A549 (cell line): ENCODE results near the gene SMCO2. TPM values are rescaled to one million over a fixed set of nuclear protein-coding genes. Genes with fewer than 3 reads are reported as not detected.

Source experiments
- ATAC-seq, 2 experiments: fragments of 200-7000 bp in 1 of 2; fragments of >200 bp in 1 of 2; cut with Nextera tagmentation in 1 of 2; cut with Tn5 transposase in 1 of 2; 3 replicates each; pipeline versions ENCODE4 v1.8.0 to v1.9.1; 2018 to 2020; ENCODE audit warnings: mild to moderate bottlenecking in 1 of 2, moderate library complexity in 1 of 2
- CTCF ChIA-PET: fragments of 300-600 bp; sonication (Branson Sonifier 250); formaldehyde crosslinking; extraction: SDS; loops from one replicate; lab custom pipeline; 2021; ENCODE audit warnings: antibody characterized with exemption, inconsistent platforms; lab: Yijun Ruan, JAX
- POLR2A ChIA-PET: fragments of 350-600 bp; formaldehyde crosslinking; extraction: SDS; loops from one replicate; lab custom pipeline; 2021; ENCODE audit warnings: antibody characterized with exemption, inconsistent platforms; lab: Yijun Ruan, JAX
- DNase-seq, 2 experiments: peaks; one replicate each; pipeline versions ENCODE4 v3.0.0 to v3.0.0-alpha.2; 2011 to 2016; ENCODE audit warnings: low read depth in 1 of 2, low spot score in 1 of 2
- FAIRE-seq: peaks from 2 replicates; lab custom pipeline; 2011; peaks lifted over from hg19 to GRCh38; lab: Jason Lieb, UNC
- H3K27ac ChIP-seq, 2 experiments: fragments of >200 bp; sonication (Bioruptor Twin); formaldehyde crosslinking; 3 replicates each; pipeline ENCODE4 v1.5.1; 2016 to 2017
- H3K4me1 ChIP-seq: fragments of >200 bp; sonication (Bioruptor Twin); formaldehyde crosslinking; 3 replicates; pipeline ENCODE4 v1.6.1; 2016
- H3K4me2 ChIP-seq: fragments of >200 bp; sonication (Bioruptor Twin); formaldehyde crosslinking; 3 replicates; pipeline ENCODE4 v1.6.1; 2016
- H3K4me3 ChIP-seq: fragments of >200 bp; sonication (Bioruptor Twin); formaldehyde crosslinking; 3 replicates; pipeline ENCODE4 v1.5.1; 2016
- H3K9me3 ChIP-seq: fragments of >200 bp; sonication (Bioruptor Twin); formaldehyde crosslinking; 3 replicates; pipeline ENCODE4 v1.6.1; 2016
- ATOH8 ChIP-seq: fragments of 250-450 bp; sonication (Bioruptor Pico); IDR thresholded peaks from 2 replicates; pipeline ENCODE4 v1.5.0; 2020; ENCODE audit warnings: low read depth, mild to moderate bottlenecking, moderate library complexity
- BHLHE40 ChIP-seq: IDR thresholded peaks from 2 replicates; pipeline ENCODE4 v1.6.1; 2012; ENCODE audit warnings: low read depth, low read length, inconsistent platforms
- CBX8 ChIP-seq: fragments of 200-600 bp; sonication (generic); IDR thresholded peaks from 2 replicates; pipeline ENCODE4 v1.6.1; 2016
- CEBPB ChIP-seq, 2 experiments: fragments of >200 bp in 1 of 2; sonication (Bioruptor Twin) in 1 of 2; formaldehyde crosslinking in 1 of 2; IDR thresholded peaks; 2 replicates each; pipeline ENCODE4 v1.6.1; 2012 to 2016
- CHD2 ChIP-seq: fragments of 150-350 bp; IDR thresholded peaks from 2 replicates; pipeline ENCODE4 v1.6.1; 2014; ENCODE audit warnings: low read length; ENCODE audit not compliant: partially characterized antibody
- CHD4 ChIP-seq: fragments of 200-600 bp; sonication (generic); IDR thresholded peaks from 2 replicates; pipeline ENCODE4 v1.6.1; 2016; ENCODE audit warnings: antibody characterized with exemption, mild to moderate bottlenecking, borderline replicate concordance
- E2F6 ChIP-seq: IDR thresholded peaks from 2 replicates; pipeline ENCODE4 v1.6.1; 2012; ENCODE audit warnings: low read depth, borderline replicate concordance
- EP300 ChIP-seq, 2 experiments: fragments of >200 bp; sonication (Bioruptor Twin); formaldehyde crosslinking; IDR thresholded peaks; 2 replicates in 1 of 2; 3 replicates in 1 of 2; pipeline ENCODE4 v1.6.1; 2016 to 2017
- FOSL2 ChIP-seq, 2 experiments: fragments of 450-650 bp in 1 of 2; fragments of >200 bp in 1 of 2; sonication (Bioruptor Twin) in 1 of 2; formaldehyde crosslinking; IDR thresholded peaks; 2 replicates each; pipeline versions ENCODE4 v1.5.0 to v1.6.1; 2016 to 2020; ENCODE audit warnings: mild to moderate bottlenecking in 1 of 2, moderate library complexity in 1 of 2
- GATA3 ChIP-seq: IDR thresholded peaks from 2 replicates; pipeline ENCODE4 v1.6.1; 2012; ENCODE audit warnings: borderline replicate concordance
- HDAC2 ChIP-seq: fragments of 200-600 bp; sonication (generic); IDR thresholded peaks from 2 replicates; pipeline ENCODE4 v1.6.1; 2016
- HEYL ChIP-seq: fragments of 250-450 bp; sonication (Bioruptor Pico); IDR thresholded peaks from 2 replicates; pipeline ENCODE4 v1.8.0; 2021; ENCODE audit warnings: mild to moderate bottlenecking, moderate library complexity
- HOXA7 ChIP-seq: fragments of 250-450 bp; sonication (Bioruptor Pico); IDR thresholded peaks from 2 replicates; pipeline ENCODE4 v1.5.0; 2020; ENCODE audit warnings: mild to moderate bottlenecking, moderate library complexity
- JUN ChIP-seq, 2 experiments: fragments of >200 bp; sonication (Bioruptor Twin); formaldehyde crosslinking; IDR thresholded peaks; 2 replicates in 1 of 2; 3 replicates in 1 of 2; pipeline ENCODE4 v1.6.1; 2016 to 2017
- JUNB ChIP-seq: fragments of >200 bp; sonication (Bioruptor Twin); formaldehyde crosslinking; IDR thresholded peaks from 2 replicates; pipeline ENCODE4 v1.6.1; 2016
- KDM5A ChIP-seq: fragments of 200-600 bp; sonication (generic); IDR thresholded peaks from 2 replicates; pipeline ENCODE4 v1.6.1; 2016; ENCODE audit warnings: antibody characterized with exemption, mild to moderate bottlenecking
- MAFK ChIP-seq: fragments of 450-650 bp; IDR thresholded peaks from 2 replicates; pipeline ENCODE4 v1.6.1; 2014; ENCODE audit not compliant: partially characterized antibody
- MAX ChIP-seq: IDR thresholded peaks from 2 replicates; pipeline ENCODE4 v1.6.1; 2012
- MAZ ChIP-seq: fragments of 150-350 bp; IDR thresholded peaks from 2 replicates; pipeline ENCODE4 v1.6.1; 2014; ENCODE audit warnings: antibody characterized with exemption, low read depth, low read length, borderline replicate concordance
- MYC ChIP-seq: IDR thresholded peaks from 2 replicates; pipeline ENCODE4 v1.6.1; 2012; ENCODE audit warnings: mild to moderate bottlenecking, inconsistent platforms, low read length, improper control_type of control experiment, borderline replicate concordance
- NPAS2 ChIP-seq: fragments of 250-450 bp; sonication (Bioruptor Pico); IDR thresholded peaks from 2 replicates; pipeline ENCODE4 v1.8.0; 2022; ENCODE audit warnings: mild to moderate bottlenecking, moderate library complexity, borderline replicate concordance
- NR3C1 ChIP-seq: fragments of >200 bp; sonication (Bioruptor Twin); formaldehyde crosslinking; IDR thresholded peaks from 3 replicates; pipeline ENCODE4 v1.6.1; 2017
- PHF8 ChIP-seq: fragments of 200-600 bp; sonication (generic); IDR thresholded peaks from 2 replicates; pipeline ENCODE4 v1.6.1; 2016; ENCODE audit warnings: low read depth, mild to moderate bottlenecking, antibody characterized with exemption, moderate library complexity, borderline replicate concordance
- POLR2AphosphoS2 ChIP-seq: conservative IDR thresholded peaks from 2 replicates; pipeline ENCODE4 v1.6.1; 2012; ENCODE audit warnings: low read length, improper control_type of control experiment, inconsistent platforms
- RARB ChIP-seq: fragments of 250-450 bp; sonication (Bioruptor Pico); IDR thresholded peaks from 2 replicates; pipeline ENCODE4 v1.8.0; 2021; ENCODE audit warnings: mild to moderate bottlenecking, moderate library complexity
- RFX5 ChIP-seq: fragments of 450-650 bp; IDR thresholded peaks from 2 replicates; pipeline ENCODE4 v1.7.1; 2014; ENCODE audit warnings: antibody characterized with exemption, mild to moderate bottlenecking, moderate library complexity
- TP53 ChIP-seq: fragments of 250-450 bp; sonication (Bioruptor Pico); IDR thresholded peaks from 2 replicates; pipeline ENCODE4 v1.5.0; 2021; ENCODE audit warnings: mild to moderate bottlenecking, moderate library complexity
- ZNF302 ChIP-seq: fragments of 250-450 bp; sonication (Bioruptor Pico); IDR thresholded peaks from 2 replicates; pipeline ENCODE4 v1.9.0; 2021; ENCODE audit warnings: inconsistent platforms, mild to moderate bottlenecking, moderate library complexity
- WGBS: methylation state at CpG from one replicate; pipeline ENCODE4 v1.1.6; 2017; ENCODE audit errors: missing lambda C conversion rate; 5-methylcytosine and 5-hydroxymethylcytosine counted together
- polyA minus RNA-seq: library from RNA; depleted of rRNA, polyadenylated mRNA; stranded (reverse); fragments of >200 nt; gene quantifications from 2 replicates; pipeline ENCODE4 v1.2.3, GENCODE V29; 2011; rRNA and poly(A)+ RNA removed
- polyA plus RNA-seq, 4 experiments: library from polyadenylated mRNA; depleted of rRNA in 3 of 4; stranded (reverse); fragments of >200 nt; fragmentation: RNase III in 1 of 4; extraction: RNeasy Plus Mini Kit Qiagen cat#74134 plus additional on column Dnase treatment in 1 of 4; gene quantifications; 2 replicates in 3 of 4; 3 replicates in 1 of 4; pipeline ENCODE4 v1.2.3, GENCODE V29; 2011 to 2017
- TF ChIP-seq, protein P1 (sequence below): IDR thresholded peaks from 2 replicates; pipeline ENCODE4 v1.6.1; 2012

Gene SMCO2
- 0.22 and 0.28 TPM in 2 replicates for polyA plus RNA-seq (2011; rRNA removed)
- polyA plus RNA-seq (2012; cell fraction: cytosol; rRNA removed), result 0.12 and 0.13 TPM in 2 replicates
- 0.12 and 0.39 TPM in 2 replicates for polyA plus RNA-seq (2012; cell fraction: nucleus; rRNA removed)
- polyA plus RNA-seq (2017; fragmentation: RNase III; extraction: RNeasy Plus Mini Kit Qiagen cat#74134 plus additional on column Dnase treatment), result 0.08 to 0.14 TPM (median 0.11 TPM) in 3 replicates
- polyA minus RNA-seq, result not detected in 2 replicates

DNA sequence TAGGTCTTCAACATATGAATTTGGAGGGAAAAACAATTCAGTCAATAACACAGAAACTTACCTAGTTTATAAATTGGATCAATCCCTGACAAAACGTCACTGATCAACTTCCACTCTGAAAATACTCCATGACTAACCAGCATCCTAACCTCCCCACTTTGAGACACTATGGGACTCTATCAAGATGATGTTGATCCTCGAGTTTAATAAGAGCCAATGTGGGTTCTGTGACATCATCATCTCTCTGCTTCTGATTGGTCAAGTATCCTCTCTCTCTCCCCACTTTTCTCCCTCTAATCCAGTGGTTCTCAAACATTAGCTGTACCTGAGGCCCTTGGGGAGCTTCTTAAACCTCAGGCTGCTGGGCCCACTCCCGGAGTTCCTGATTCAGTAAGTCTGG, at the start of gene SMCO2:
Gene SMCO2, plus strand, starts transcription at position 301 of the 400 bp plus-strand sequence. CDS start 23,896 bp downstream, outside the sequence.
- Histone ChIP-seq H3K4me1 (no peaks in the 10 kb centered on the region), H3K4me3 (no peak within 1 kb of the TSS), H3K9me3 (no peaks in the 10 kb centered on the region), H3K4me2 (no peak within 1 kb of the TSS), H3K27ac (no peak within 1 kb of the TSS)
- TF ChIP-seq KDM5A, result no peak
- no peak for TF ChIP-seq ZNF302
- TF ChIP-seq GATA3, result no peak
- no peak for TF ChIP-seq MYC
- no peak for TF ChIP-seq CHD2
- no peak for TF ChIP-seq PHF8
- TF ChIP-seq TP53 (CRISPR knock-in tag), result no peak
- DNase-seq (no peak), ATAC-seq (no peak), FAIRE-seq (no peak)
- ChIA-PET CTCF (interaction anchor here (1.4 to 5.3 kb wide), 2 partner anchors 11 to 184 kb away, joined by 3 to 27 read pairs; no protein-coding TSS in a partner anchor), POLR2A (no interaction called here)
- 73% methylated on average over 3 of the region's 3 CpGs for WGBS

- DNase-seq (no peak), FAIRE-seq (no peak), ATAC-seq (no peak)
- H3K4me3 ChIP-seq, result no peak overlapping the region
- H3K4me1 ChIP-seq, result no peaks in the 10 kb centered on the region
- CTCF ChIA-PET, result interaction anchor here (0.6 to 1.3 kb wide), 4 partner anchors 14 to 551 kb away, joined by 3 read pairs; no protein-coding TSS in a partner anchor
- H3K4me2 ChIP-seq, result no peak overlapping the region
- H3K9me3 ChIP-seq, result no peaks in the 10 kb centered on the region
- 73% methylated on average over 2 of the region's 2 CpGs for WGBS
- POLR2A ChIA-PET, result no interaction called here
- TF ChIP-seq JUN (IDR thresholded peaks at IDR 0.05) (no peak), TP53 (CRISPR knock-in tag) (no peak), EP300 (IDR thresholded peaks at IDR 0.05) (no peak), HDAC2 (no peak), NR3C1 (no peak), RFX5 (no peak), CHD4 (no peak), HEYL (CRISPR knock-in tag) (no peak), FOSL2 (IDR thresholded peaks at IDR 0.05) (no peak), FOSL2 (CRISPR knock-in tag; IDR thresholded peaks at IDR 0.05) (no peak), MAZ (no peak), POLR2AphosphoS2 (no peak), ATOH8 (CRISPR knock-in tag) (no peak)
- H3K27ac ChIP-seq, result no peak overlapping the region
Measured at GRCh38 chr12:27398466-27398865, 48.1 kb upstream of the SMCO2 start.

DNA sequence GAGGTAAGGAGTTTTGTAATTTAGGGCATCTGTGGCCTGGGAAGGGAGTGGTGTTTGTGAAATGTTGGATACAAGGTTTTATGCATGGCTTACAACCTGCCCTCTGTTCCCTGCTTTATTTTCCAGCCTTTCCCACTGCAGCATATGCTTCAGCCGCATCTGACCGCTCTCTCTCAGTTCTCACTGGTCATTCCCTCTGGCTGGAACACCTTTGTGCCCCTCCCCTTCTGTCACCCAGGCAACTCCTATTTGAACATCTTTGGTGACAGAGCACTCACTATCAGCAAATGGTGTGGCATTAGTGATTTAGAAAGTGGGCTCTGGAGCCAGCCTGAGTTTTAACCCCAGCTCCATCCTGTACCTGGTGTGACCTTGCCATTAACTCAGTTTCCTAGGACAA, 47.5 kb upstream of the SMCO2 start:
- FAIRE-seq (peak; percentile 18), DNase-seq (no peak), ATAC-seq (no peak)
- WGBS, result 93% methylated on average over 2 of the region's 2 CpGs
- H3K4me3 ChIP-seq, result no peak overlapping the region
- no peak overlapping the region for H3K27ac ChIP-seq
- 0 out of 3 replicates have a peak, but pooled peaks cover 1% of the 10 kb centered on the region for H3K9me3 ChIP-seq
- no peaks in the 10 kb centered on the region for H3K4me1 ChIP-seq
- no peak for TF ChIP-seq MAX
- TF ChIP-seq, protein P1, sequence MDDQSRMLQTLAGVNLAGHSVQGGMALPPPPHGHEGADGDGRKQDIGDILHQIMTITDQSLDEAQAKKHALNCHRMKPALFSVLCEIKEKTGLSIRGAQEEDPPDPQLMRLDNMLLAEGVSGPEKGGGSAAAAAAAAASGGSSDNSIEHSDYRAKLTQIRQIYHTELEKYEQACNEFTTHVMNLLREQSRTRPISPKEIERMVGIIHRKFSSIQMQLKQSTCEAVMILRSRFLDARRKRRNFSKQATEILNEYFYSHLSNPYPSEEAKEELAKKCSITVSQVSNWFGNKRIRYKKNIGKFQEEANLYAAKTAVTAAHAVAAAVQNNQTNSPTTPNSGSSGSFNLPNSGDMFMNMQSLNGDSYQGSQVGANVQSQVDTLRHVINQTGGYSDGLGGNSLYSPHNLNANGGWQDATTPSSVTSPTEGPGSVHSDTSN, result no peak
- no peak for TF ChIP-seq ATOH8 (CRISPR knock-in tag)
- no peak for TF ChIP-seq CBX8
- no peak for TF ChIP-seq JUNB
- no peak for TF ChIP-seq E2F6
- TF ChIP-seq PHF8, result no peak
- TF ChIP-seq GATA3, result no peak
- TF ChIP-seq BHLHE40, result no peak
- TF ChIP-seq NPAS2 (CRISPR knock-in tag), result no peak
- TF ChIP-seq CEBPB (IDR thresholded peaks at IDR 0.05), result no peak
- TF ChIP-seq POLR2AphosphoS2, result no peak
- TF ChIP-seq HOXA7 (CRISPR knock-in tag), result no peak
- no peak for TF ChIP-seq RARB
- no peak for TF ChIP-seq MAFK
- TF ChIP-seq ZNF302, result no peak
- H3K4me2 ChIP-seq, result no peak overlapping the region
- ChIA-PET CTCF (no interaction called here), POLR2A (no interaction called here)
